ENCODE data around the gene PADI4.

Gene PADI4

GRCh38 chr1:17307946-17308345, at the start of gene PADI4:
Gene PADI4, plus strand, starts transcription at chr1:17308197. Its CDS starts 26 bp downstream, at chr1:17308223.
- DNase-seq: peak; percentile 58

- no peak for DNase-seq
Measured at GRCh38 chr1:17258758-17259130, 49.3 kb upstream of the PADI4 start.

DNA sequence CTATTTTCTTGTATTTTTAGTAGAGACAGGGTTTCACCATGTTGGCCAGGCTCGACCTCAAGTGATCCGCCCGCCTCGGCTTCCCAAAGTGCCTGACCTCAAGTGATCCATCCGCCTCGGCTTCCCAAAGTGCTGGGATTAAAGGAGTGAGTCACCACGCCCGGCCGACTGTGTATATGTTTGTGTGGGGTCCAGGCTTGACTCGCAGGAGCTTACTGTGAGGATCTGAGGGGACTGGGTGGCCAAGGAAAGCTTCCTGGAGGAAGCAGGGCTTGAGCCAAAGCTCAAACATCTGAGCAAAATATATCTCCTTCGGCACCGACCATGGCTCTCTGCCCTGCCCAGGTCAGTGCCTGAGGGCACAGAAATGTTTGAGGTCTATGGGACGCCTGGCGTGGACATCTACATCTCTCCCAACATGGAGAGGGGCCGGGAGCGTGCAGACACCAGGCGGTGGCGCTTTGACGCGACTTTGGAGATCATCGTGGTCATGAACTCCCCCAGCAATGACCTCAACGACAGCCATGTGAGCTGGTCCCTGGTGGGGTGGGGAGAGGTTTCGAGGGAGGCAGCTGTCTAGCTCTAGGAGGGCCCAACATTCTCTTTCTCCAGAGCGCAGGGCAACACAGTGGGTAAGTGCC, 48.6 kb upstream of the PADI4 start:
- DNase-seq: no peak

- no peak for DNase-seq
Measured at GRCh38 chr1:17260264-17260663, 47.7 kb upstream of the PADI4 start.

DNA sequence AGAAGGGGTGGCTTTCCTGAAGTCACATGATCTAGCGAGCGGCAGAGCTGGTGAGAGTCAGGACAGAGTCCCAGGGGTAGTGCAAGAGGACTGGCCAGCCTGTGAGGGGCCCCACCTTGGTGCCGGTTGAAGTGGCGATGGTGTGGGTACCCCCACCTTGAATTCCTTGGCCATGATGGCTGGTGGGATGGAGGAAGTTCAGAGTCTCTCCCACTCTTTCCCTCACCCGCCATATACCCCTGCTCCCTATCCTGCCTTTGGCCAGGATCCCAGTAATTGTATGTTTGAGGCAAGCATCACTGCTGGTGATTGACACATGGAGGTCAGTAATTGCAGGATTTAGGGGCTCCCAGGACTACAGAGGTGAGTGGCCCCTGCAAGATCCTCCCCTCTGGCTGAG, 47.3 kb upstream of the PADI4 start:
- no peak for DNase-seq

DNA sequence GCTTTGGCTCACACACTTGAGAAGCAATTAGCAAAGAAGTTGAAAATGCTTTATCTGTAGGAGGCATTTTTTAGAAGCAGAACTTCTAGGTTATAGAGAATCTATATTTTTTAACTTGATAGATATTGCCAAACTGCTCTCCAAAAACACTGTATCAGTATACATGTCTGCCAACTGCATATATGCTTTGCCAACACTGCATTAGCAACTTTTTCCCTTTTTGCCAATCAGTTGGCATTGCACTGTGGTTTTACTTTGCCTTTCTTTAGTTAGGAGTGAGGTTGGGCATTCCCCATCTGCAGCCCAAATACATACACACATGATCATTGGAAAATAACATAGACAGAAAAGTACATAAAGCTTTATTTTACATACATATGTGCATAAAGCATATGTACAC, 44.1 kb upstream of the PADI4 start:
- DNase-seq: no peak

DNA sequence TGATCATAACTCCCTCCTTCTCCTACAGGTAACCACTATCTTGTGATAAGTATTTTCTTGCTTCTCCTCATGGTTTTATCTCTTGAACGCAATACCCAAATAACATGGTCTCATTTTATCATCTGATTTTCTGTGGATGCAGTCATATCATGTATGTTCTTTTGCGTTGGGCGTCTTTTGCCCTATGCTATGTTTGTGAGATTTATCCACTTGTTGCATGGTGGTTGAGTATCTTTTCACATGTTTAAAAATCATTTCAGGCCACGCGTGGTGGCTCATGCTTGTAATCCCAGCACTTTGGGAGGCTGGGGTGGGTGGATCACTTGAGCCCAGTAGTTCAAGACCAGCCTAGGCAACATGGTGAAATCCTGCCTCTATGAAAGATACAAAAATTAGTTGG, 43.5 kb upstream of the PADI4 start:
- DNase-seq: no peak

DNA sequence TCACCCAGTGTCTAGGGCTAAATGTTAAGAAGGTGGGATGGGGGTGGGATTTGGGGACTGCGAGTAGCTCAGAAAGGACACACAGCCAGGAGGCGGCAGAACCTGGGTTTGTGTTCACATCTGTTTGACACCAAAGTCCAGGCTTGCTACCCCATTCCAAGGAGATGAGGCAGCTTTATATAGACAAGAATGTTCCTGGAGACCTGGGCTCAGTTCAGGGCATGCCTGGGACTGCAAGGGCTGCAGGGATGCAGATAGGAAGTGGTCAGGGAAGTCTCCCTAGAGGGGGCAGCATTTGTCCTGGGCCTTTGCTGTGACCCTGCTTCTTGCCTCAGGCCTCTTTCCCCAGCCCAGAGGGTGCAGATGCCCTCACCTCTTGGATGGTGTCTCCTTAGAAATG, 42.8 kb upstream of the PADI4 start:
- no peak for DNase-seq

- no peak for DNase-seq
Measured at GRCh38 chr1:17265950-17266349, 42.0 kb upstream of the PADI4 start.

DNA sequence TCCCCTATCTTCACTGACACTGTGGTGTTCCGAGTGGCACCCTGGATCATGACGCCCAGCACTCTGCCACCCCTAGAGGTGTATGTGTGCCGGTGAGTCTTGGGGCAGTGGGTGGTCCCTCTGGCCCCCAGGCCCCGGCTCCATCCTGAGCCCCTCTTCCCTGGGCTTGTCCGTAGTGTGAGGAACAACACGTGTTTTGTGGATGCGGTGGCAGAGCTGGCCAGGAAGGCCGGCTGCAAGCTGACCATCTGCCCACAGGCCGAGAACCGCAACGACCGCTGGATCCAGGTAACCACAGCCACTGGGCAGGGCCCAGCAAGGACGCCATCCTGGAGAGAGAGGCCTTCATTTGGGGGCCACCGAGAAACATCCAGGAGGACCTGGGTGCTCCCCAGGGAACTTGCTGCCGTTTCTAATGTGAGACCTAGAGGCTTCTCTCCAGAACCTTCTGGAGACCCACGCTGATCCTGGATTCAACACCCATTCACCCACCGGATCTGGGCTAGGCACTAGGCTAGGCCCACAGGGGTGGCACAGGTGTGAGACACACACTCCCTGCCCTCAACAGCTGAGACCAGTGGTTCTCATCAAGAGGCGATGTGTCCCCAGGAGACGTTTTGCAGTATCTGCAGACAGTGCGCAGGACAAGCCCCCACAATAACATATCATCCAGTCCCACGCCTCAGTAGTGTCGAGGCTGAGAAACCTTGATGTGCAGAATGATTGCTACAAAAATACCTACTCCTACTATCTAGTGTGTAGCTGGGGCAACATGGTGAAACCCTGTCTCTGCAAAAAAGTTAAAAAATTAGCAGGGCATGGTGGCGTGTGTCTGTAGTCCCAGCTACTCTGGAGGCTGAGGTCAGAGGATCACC, 36.9 kb upstream of the PADI4 start:
- DNase-seq: no peak

DNA sequence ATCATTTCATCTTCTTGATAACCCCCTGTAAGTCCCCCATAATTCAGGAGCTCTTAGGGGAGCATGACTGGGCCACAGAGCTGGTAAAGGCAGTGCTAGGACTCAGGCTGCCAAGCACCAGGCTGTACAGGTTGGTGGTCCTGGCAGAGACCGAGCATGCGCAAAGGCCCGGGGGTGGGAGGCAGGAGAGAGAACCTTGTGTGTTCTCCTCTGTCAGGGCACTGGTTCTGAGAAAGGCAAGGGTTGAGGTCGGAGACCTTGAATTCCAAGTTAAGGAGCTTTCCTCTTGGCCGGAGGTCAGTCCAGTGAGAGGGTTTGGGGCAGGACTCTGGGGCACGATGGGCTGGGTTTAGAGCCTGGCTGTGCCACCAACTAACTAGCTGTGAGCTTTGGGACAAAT, 35.9 kb upstream of the PADI4 start:
- no peak for DNase-seq

GRCh38 chr1:17272646-17273045, 35.4 kb upstream of the PADI4 start:
- no peak for DNase-seq

- no peak for DNase-seq
Measured at GRCh38 chr1:17273096-17273495, 34.9 kb upstream of the PADI4 start.

DNA sequence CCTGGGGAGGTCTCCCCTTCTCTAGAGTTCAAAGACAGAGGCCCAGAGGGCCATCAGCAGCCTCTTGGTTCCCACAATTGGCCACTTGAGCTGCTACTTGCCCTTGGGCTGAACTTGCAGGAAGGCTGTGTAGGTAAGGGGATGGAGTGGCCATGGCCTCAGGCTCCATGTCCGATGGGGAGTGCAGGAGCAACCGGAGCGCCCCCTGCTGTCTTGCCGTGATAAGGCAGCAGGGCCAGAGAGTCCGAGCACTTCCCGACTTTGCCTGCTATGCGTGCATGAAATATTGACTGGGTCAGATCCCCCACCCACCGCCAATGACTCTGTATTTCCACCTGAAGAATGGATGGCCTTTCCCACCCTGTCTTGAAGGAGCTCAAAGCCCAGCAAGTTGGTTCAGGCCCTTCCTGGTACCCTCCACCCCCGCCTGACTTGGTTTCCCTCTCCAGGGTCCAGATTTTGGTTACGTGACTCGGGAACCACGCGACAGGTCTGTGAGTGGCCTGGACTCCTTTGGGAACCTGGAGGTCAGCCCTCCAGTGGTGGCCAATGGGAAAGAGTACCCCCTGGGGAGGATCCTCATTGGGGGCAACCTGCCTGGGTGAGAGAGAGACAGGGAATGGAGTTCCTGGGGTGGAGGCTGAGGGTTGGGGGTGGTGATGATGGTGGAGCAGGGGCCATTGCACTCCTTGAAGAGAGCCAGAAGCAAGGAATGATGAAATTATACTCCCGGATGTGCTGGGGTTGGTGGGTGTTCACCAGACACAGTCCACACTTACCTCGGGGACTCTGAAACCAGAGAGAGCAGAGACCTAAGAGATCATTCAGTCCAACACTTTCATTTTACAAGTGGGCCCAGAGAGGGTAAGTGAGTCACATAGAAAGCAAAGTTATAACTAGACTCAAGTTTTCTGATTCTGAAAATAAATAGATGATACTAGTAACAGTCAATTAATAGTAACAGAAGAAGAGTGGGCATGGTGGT, 33.5 kb upstream of the PADI4 start:
- peak; percentile 71 for DNase-seq

DNA sequence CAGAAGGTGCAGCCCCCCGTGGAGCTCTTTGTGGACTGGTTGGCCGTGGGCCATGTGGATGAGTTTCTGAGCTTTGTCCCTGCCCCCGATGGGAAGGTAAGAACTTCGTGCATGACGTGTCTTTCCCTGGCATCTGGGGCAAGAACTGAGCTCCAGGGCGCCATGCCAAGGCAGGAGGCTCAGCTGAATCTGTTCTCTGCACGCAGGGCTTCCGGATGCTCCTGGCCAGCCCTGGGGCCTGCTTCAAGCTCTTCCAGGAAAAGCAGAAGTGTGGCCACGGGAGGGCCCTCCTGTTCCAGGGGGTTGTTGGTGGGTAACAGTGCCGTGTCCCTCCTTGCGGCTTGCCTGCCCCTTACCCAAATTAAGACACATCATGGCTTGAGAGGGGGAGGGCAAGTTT, 31.4 kb upstream of the PADI4 start:
- DNase-seq: peak; percentile 45

- no peak for DNase-seq
Measured at GRCh38 chr1:17277511-17278159, 30.4 kb upstream of the PADI4 start.

GRCh38 chr1:17278996-17279830, 28.8 kb upstream of the PADI4 start:
- no peak for DNase-seq

DNA sequence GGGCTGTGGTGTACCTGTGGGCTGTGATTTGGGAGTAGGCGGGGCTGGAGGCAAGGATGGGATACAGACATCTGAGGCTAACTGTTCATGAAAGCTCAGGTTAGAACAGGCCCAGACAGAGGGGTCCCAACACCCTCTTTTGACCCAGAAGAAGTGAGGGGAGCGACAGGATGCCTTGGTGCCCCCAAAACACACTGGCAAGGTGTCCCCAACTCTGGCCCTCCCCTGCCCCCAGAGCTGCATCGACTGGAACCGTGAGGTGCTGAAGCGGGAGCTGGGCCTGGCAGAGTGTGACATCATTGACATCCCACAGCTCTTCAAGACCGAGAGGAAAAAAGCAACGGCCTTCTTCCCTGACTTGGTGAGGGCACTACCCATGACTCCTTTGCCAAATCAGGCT, 27.6 kb upstream of the PADI4 start:
- DNase-seq: no peak

- DNase-seq: no peak
Measured at GRCh38 chr1:17280894-17281293, 27.1 kb upstream of the PADI4 start.

- peak; percentile 3 for DNase-seq
Measured at GRCh38 chr1:17281775-17282181, 26.2 kb upstream of the PADI4 start.

- DNase-seq: no peak
Measured at GRCh38 chr1:17282836-17283235, 25.2 kb upstream of the PADI4 start.

DNA sequence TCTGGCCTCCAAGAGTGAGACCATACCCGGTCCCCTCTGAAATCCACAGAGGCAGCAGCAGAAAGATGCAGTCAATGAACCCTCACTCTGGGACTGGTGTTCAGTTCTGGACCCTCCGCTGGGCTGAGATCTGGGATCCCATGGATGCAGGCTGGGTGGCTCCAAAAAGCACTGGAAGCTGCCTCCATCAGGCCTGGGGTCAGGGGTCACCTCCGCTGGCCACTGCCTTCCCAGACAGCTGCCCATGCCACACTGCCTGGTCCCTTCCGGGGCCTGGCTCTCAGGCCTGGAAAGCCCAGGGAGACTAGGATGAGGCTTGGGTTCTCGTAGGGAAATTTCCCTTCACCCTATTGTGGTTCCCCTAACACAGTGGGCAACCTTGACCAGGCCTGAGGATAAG, 21.4 kb upstream of the PADI4 start:
- DNase-seq: no peak
